ENCODE measurements around the gene PXMP4. TPM values are rescaled to one million over a fixed set of nuclear protein-coding genes. Genes with fewer than 3 reads are reported as not detected.

The PXMP4 gene
- total and polyA plus RNA-seq, 12 donors, result 4.6 to 14.8 (median 12.0) TPM

DNA sequence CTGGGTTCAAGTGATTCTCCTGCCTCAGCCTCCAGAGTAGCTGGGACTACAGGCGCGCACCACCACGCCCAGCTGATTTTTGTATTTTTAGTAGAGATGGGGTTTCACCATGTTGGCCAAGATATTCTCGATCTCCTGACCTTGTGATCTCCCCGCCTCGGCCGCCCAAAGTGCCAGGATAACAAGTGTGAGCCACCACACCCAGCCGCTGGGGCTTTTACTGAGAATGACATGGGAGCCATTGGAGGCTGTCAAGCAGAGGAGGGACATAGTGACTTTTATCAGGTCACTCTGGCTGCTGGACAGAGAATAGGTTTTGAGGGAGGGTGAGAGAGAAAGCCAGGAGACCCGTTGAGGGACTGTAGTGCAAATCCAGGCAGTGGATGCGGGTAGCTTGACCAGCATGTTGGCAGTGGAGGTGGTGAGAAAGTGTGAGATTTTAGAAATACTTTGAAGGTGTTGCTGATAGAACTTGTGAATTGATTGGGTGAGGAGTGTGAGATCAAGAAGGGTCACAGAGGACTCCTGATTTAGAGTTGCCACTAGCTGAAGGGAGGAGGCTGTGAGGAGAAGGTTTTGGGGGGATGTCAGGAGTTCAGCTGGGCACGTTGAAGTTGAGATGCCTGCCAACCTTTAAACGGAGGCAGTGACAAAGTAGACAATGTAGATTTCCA is 26.4 kb upstream of the PXMP4 start:
- 92 to 94% methylated on average over 12 of the region's 12 CpGs for WGBS, 2 donors
- TF ChIP-seq, protein P1, sequence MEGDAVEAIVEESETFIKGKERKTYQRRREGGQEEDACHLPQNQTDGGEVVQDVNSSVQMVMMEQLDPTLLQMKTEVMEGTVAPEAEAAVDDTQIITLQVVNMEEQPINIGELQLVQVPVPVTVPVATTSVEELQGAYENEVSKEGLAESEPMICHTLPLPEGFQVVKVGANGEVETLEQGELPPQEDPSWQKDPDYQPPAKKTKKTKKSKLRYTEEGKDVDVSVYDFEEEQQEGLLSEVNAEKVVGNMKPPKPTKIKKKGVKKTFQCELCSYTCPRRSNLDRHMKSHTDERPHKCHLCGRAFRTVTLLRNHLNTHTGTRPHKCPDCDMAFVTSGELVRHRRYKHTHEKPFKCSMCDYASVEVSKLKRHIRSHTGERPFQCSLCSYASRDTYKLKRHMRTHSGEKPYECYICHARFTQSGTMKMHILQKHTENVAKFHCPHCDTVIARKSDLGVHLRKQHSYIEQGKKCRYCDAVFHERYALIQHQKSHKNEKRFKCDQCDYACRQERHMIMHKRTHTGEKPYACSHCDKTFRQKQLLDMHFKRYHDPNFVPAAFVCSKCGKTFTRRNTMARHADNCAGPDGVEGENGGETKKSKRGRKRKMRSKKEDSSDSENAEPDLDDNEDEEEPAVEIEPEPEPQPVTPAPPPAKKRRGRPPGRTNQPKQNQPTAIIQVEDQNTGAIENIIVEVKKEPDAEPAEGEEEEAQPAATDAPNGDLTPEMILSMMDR (IDR thresholded peaks at IDR 0.05), result no peak

DNA sequence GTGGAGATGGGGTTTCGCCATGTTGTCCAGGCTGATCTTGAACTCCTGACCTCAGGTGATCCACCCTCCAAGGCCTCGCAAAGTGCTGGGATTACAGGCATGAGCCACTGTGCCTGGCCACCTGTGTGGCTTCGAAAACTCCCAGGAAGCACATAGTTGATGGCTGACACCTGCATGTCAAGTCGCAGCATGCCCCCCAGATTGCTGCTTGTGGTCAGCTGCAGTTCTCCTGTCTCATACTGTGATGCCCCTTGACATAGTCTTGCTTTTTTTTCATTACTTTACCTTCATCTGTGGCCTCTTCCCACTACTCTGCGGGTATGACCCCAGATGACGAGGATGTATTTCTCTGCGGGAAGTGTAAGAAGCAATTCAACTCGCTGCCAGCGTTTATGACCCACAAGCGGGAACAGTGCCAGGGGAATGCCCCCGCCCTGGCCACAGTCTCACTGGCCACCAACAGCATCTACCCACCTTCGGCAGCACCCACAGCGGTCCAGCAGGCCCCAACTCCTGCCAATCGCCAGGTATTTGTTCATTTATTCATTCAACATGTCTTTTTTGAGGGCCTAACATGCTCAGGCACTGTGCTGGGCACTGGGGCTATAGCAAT is 24.8 kb upstream of the PXMP4 start:
- Histone ChIP-seq H3K27ac (no peak overlapping the region), H3K27me3 (no peaks in the 10 kb centered on the region), H3K4me3 (no peak overlapping the region), H3K36me3 (peaks cover 0 to 33% (median 0%) of the 10 kb centered on the region in 9 donors), H3K9me3 (no peaks in the 10 kb centered on the region), H3K4me1 (no peaks in the 10 kb centered on the region)
- intact Hi-C loops (cut with DNase I), result no loop called here
- WGBS, 2 donors, result 95 to 97% methylated on average over 14 of the region's 14 CpGs
- ATAC-seq, result no peak
- TF ChIP-seq, protein P1 (IDR thresholded peaks at IDR 0.05), result no peak
- no peak for DNase-seq

More for the DNA sequence above, 26.4 kb upstream of the PXMP4 start:
- no peak overlapping the region for H3K4me3 ChIP-seq
- no peak for ATAC-seq
- H3K9me3 ChIP-seq, result no peaks in the 10 kb centered on the region
- H3K36me3 ChIP-seq, result peaks cover 0 to 49% (median 6%) of the 10 kb centered on the region in 9 donors
- H3K4me1 ChIP-seq, result no peaks in the 10 kb centered on the region
- intact Hi-C loops (cut with DNase I), result no loop called here
- DNase-seq, result no peak
- H3K27me3 ChIP-seq, result no peaks in the 10 kb centered on the region
- H3K27ac ChIP-seq, result no peak overlapping the region

DNA sequence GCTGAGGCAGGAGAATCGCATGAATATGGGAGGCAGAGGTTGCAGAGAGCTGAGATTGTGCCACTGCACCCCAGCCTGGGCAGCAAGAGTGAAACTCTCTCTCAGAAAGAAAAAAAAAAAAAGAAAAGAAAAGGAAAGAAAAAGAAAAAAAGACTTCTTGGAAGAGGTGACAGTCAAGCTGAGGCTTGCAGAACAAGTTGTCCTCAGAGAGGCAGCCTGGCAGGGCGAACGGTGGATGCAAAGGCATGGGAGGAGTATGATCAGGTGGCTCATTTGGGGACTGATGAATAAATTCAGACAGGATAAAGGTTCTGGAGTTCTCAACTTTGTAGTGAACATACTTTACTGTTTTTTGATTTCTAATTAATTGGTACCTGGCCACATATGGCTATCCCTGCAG is 24.1 kb upstream of the PXMP4 start:
- intact Hi-C loops (cut with DNase I), result no loop called here
- WGBS, 2 donors, result 93 to 94% methylated on average over 3 of the region's 3 CpGs
- Histone ChIP-seq H3K36me3 (peaks cover 0 to 26% (median 0%) of the 10 kb centered on the region in 9 donors), H3K27ac (no peak overlapping the region), H3K4me1 (no peaks in the 10 kb centered on the region), H3K9me3 (no peaks in the 10 kb centered on the region), H3K27me3 (no peaks in the 10 kb centered on the region), H3K4me3 (no peak overlapping the region)
- TF ChIP-seq, protein P1 (IDR thresholded peaks at IDR 0.05), result no peak
- ATAC-seq (no peak), DNase-seq (no peak)

DNA sequence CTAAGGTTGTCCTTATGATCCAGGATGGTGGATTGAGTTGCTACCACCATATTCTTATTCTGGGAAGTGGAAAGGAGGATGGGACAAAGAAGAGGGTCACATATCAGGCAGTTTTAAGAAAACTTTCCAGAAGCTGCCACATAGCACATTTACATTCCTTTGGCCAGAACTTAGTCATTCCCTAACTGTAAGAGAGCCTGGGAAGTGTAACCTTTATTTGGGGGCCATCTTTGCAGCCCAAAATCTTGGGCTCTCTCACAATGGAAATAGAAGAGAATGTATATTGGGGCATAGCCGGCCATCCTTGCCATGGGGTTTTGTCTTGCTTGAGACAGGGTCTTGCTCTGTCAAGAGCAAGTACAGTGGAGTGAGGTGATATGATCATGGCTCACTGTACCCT is 20.1 kb upstream of the PXMP4 start:
- 100% methylated on average over 1 of the region's 1 CpG for WGBS, 2 donors
- Histone ChIP-seq H3K27ac (no peak overlapping the region), H3K36me3 (peaks cover 0 to 12% (median 0%) of the 10 kb centered on the region in 9 donors), H3K9me3 (peaks cover 0 to 31% (median 23%) of the 10 kb centered on the region in 11 donors), H3K4me1 (no peaks in the 10 kb centered on the region), H3K4me3 (no peak overlapping the region), H3K27me3 (no peaks in the 10 kb centered on the region)
- DNase-seq, result no peak
- no peak for ATAC-seq
- intact Hi-C loops (cut with DNase I), result no loop called here
- TF ChIP-seq, protein P1 (IDR thresholded peaks at IDR 0.05), result no peak
